GM04504 (cell line): ENCODE results near the gene COPS3.
"Not testable (repeated sequence)": the region's sequence is repeated elsewhere in the genome, so short reads cannot be mapped to it uniquely, and the experiment has no call there.

Experiments
- DNase-seq: peaks from one replicate; pipeline ENCODE4 v3.0.0-alpha.2; 2012; ENCODE audit warnings: low read depth

COPS3 gene

DNA sequence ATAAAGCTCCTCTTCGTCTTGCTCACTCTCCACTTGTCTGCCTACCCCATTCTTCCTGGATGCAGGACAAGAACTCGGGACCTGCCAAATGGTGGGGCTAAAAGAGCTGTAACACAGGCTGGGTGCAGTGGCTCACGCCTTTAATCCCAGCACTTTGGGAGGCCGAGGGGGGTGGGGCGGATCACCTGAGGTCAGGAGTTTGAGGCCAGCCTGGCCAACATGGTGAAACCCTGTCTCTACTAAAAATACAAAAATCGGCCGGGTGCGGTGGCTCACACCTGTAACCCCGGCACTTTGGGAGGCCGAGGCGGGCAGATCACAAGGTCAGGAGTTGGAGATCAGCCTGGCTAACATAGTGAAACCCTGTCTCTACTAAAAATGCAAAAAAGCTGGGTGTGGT, 20.6 kb upstream of the COPS3 start:
- not testable (repeated sequence) for DNase-seq

DNA sequence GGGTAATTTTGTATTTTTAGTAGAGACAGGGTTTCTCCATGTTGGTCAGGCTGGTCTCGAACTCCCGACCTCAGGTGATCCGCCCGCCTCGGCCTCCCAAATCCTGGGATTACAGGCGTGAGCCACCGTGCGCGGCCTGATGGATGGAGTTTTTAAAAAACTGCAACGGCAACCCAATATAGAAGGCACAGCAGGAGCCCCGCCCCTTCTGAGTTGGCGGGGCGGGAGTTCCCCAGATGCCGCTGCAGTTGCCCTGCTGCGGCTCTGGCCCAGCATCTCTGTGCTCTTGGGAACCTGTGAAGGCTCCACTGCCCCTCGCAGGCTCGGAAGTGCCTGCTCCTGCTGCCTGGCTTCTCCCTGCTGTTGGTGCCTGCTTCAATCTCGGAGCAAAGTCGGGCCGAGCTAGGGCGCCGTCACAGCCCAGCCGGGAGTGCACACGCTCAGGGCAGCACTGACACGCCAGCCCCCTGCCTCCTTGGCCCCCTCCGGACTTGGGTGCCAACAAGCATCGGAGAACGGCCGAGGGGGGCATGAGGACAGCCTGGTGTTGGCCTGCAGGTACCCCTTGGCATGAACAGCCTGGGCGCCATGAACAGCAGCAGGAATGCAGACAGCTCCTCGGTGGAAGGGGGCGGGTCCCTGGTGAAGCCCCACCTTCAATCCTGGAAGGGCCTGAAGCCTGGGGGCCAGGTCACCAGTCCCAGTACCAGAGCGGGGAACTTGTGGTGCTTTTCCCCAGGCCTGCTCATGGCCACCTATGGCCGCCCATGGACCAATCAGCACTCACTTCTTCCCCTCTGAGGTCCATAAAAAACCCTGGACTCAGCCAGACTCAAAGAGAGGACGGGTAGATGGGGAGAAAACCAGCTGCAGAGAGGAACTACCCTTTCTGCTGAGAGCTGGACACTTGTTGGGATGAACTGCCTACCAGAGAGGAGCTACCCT, 19.9 kb upstream of the COPS3 start:
- no peak for DNase-seq

GRCh38 chr17:17298108-17298507, 17.1 kb upstream of the COPS3 start:
- DNase-seq: no peak

- no peak for DNase-seq
These were observed 16.2 kb upstream of the COPS3 start for GRCh38 chr17:17297217-17297616.

GRCh38 chr17:17295141-17295540, 14.1 kb upstream of the COPS3 start:
- DNase-seq: no peak

DNA sequence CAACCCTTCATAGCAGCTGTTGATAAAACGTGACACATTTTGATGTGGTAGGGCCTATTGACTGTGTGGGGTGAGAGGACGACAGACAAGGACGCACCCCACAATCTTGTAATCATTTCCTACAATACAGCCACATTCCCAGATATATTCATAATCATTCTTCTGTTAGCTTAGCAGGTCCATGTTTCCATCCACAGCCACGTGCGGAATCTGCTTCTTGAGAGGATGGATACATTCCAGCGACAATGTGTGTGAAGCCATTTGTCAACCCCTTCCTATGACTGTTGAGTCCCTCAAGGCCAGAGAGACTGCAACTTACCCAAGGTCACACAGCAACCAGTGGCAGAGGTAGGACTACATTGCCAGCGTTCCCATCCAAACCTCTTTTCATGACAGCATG, 8.7 kb upstream of the COPS3 start:
- DNase-seq: no peak

DNA sequence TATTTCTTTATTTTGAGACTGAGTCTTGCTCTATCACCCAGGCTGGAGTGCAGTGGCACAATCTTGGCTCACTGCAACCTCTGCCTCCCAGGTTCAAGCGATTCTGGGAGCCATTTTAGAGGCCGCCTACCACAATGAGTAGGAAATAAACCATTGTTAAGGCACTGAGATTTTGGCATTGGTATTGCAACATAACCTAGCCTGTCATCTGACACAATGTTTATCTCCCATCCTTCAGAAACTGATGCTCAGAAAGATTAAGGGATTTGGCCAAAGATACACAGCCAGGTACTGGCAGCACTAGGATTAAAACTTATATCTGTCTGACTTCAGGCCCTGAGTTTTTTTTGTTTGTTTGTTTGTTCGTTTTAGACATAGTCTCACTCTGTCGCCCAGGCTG, 8.0 kb upstream of the COPS3 start:
- no peak for DNase-seq

- DNase-seq: no peak
These were observed 4.9 kb upstream of the COPS3 start for GRCh38 chr17:17285951-17286350.

GRCh38 chr17:17279316-17279715, 1.7 kb downstream of the COPS3 start:
- no peak for DNase-seq

DNA sequence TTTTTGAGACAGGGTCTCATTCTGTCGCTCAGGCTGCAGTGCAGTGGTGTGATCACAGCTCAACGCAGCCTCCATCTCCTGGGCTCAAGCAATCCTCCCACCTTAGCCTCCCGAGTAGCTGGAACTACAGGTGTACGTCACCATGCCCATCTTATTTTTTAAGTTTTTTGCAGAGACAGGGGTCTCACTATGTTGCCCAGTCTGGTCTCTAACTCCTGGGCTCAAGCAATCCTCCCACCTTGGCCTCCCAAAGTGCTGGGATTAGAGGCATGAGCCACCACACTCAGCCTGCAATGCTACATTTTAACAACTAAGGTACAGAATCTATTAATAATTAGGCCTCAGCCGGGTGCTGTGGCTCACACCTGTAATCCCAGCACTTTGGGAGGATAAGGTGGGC, 3.6 kb downstream of the COPS3 start:
- DNase-seq: not testable (repeated sequence)

DNA sequence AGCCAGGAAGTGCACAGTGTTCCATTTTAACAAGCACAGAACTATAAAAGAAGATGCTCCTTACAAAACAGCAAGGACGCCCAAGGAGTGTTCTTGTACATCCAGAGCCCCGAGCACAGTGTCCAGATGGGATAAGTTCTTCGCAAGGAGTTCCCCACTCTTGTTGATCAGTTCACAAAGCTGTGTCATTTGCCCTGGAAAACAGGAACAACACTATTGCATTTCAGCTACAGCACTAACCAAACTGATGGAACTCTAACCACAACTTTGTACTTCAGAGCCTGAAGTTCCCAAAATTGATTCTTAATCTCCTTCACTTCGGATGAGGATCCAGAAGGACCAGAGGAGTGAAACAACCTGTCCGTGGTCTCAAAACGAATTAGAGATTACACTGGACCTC, 5.1 kb downstream of the COPS3 start:
- no peak for DNase-seq

DNA sequence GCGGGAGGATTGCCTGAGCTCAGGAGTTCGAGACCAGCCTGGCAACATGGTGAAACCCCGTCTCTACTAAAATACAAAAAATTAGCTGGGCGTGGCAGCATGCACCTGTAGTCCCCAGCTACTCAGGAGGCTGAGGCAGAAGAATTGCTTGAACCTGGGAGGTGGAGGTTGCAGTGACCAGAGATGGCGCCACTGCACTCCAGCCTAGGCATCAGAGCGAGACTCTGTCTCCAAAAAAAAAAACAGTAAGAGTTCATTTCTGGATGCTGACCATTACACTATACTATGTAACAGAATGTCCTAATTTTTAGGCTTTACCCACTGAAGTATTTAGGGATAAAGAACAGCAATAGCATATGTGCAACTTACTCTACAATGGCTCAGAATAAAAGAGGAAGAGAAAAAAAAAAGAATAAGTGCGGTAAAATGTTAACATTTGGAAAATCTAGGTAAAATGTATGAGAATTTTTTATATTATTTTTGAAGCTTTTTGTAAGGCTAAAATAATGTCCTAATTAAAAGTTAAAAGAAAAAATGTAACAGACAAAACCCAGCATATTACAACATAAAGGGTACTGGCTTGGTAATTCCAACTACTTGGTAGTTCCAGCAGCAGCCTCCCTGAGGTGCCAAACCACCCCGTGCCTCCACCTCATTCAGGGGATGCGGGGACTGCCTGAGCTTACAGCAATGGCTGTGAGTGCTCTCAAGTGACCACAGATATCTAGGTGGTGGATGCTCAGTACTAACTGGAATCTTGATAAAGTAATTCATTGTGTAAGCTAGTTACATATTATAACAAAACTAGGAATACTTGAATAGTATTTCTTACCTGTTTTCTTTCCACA, 10.9 kb downstream of the COPS3 start:
- DNase-seq: no peak

DNA sequence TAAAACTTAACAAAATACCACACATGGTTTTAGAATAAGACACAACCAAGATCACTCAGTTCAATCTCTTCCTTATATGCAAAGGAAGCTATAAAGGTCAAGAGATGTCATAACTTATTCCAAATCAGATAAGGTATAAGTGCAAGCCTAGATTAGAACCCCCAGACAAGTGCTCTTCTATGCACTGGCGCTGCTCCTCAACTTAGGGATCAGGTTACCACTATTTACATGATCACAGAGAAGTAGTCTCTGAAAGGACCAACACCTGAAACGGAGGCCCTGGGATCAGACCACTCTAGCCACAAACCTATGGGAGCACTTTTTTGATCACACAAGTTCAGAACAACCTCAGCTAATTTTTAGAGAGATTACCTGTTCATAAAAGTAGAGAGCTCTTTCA, 16.6 kb downstream of the COPS3 start:
- DNase-seq: no peak

GRCh38 chr17:17258998-17259397, 22.0 kb downstream of the COPS3 start:
- no peak for DNase-seq

DNA sequence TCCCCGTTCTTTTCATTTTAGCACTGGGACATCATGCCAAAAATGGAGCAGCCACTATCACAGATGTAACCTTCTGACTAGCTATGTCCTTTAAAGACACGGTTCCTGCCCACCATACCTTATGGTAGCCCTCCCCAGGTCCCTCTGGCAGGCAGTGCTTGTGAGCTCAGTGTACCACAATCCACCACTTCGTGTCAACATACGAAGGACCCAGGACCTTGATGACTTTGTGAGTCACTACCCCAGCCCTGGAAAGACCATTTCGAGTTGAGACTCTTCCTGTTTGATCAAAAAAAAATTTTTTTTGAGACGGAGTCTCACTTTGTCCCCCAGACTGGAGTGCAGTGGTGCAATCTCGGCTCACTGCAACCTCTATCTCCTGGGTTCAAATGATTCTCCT, 23.0 kb downstream of the COPS3 start:
- DNase-seq: no peak

DNA sequence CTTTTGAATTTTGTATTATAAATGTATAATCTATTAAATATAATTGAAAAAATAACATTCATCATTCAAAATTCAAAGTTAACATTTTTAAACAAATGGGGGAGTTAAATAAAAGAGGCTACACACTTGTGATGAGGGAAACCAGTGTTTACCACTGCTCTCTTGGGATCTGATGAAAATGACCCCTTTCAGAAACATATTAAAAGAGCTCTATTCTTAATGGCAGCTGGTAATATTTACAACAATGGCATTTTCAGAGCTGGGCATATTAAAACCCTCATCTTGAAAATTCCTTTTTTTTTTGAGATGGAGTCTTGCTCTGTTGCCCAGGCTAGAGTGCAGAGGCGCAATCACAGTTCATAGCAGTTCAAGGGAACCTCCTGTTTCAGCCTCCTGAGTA, 24.7 kb downstream of the COPS3 start:
- DNase-seq: no peak

DNA sequence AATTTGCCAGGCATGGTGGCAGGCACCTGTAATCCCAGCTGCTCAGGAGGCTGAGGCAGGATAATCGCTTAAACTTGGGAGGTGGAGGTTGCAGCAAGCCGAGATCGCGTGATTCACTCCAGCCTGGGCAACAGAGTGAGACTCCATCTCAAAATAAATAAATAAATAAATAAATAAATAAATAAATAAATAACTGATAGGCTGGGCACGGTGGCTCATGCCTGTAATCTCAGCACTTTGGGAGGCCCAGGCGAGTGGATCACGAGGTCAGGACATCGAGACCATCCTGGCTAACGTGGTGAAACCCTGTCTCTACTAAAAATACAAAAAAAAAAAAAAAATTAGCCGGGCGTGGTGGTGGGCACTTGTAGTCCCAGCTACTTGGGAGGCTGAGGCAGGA, 25.4 kb downstream of the COPS3 start:
- not testable (repeated sequence) for DNase-seq

GRCh38 chr17:17254036-17254435, 27.0 kb downstream of the COPS3 start:
- DNase-seq: no peak

DNA sequence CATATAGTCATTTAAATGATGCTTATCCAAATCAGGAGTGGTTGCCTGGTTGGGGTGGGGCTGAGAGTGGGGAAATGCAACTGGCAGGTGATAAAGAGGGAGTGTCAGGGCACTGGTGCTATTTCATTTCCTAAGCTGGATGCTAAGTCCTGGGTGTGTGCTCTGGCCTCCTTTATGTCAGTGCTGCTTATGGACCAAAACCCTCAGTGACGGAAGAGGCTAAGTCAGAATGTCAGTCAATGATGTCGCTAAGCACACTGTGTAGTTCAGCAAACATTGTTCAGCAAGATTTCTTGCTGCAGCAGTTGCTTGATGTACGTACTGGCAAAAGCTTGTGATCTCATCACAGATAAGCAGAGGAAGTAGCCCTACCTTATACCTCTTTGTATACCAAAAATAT, 27.6 kb downstream of the COPS3 start:
- no peak for DNase-seq

- DNase-seq: no peak
These were observed 28.8 kb downstream of the COPS3 start for GRCh38 chr17:17252149-17252661.

DNA sequence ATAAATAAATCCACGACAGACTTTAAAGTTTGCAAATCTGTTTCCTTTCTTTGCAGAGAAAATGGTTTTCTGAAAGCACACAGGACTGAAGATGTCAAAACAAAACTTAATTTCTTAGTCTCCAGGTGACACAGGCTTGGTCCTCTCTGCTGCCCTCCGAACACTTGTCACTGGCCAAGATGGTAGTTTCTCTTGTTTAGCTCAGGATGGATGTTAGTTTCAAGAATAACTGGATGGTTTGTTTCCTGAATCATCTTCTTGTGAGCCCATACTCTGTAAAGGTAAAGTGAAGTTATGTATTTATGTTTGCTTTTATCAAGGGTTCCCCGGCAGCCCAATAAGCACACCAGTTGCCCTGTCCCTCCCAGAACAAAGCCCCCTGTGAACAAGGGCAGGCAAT, 34.2 kb downstream of the COPS3 start:
- no peak for DNase-seq

DNA sequence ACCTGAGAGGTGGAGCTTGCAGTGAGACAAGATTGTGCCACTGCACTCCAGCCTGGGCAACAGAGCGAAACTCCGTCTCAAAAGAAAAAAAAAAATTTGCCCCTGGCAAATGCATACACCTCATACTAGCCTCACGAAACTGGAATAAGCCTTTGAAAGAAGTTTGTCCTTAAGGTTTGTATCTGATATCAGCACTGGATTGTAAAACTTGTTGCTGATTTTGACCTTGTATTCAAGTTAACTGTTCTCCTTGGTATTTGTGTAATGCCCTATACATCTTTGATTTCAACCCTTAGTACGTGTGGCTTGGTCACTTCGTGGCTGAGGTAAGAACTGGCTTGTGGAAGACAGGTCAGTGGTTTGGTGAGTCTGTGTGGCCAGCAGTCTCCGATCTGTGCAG, 37.9 kb downstream of the COPS3 start:
- no peak for DNase-seq

DNA sequence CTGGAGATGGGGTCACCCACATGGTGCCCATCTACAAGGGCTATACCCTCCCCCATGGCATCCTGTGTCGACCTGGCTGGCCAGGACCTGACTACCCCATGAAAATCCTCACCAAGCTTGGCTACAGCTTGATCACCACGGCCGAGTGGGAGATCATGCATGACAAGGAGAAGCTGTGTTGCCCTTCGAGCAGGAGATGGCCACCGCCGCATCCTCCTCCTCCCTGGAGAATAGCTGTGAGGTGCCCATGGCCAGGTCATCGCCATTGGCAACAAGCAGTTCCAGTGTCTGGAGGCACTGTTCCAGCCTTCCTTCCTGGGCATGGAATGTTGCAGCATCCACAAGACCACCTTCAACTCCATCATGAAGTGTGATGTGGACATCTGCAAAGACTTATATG, 38.8 kb downstream of the COPS3 start:
- DNase-seq: no peak
